GM12878 (cell line): ENCODE data around the gene KDM8. TPM values are rescaled to one million over a fixed set of nuclear protein-coding genes. Genes with fewer than 3 reads are reported as not detected.

Experiments
- BCL11A ChIP-seq: IDR thresholded peaks from 2 replicates; pipeline ENCODE4 v1.6.1; 2011; ENCODE audit warnings: low read depth, low read length
- ETV6 ChIP-seq, 2 experiments: fragments of 450-650 bp in 1 of 2; IDR thresholded peaks in 1 of 2; conservative IDR thresholded peaks in 1 of 2; 2 replicates each; pipeline ENCODE4 v1.6.1; 2014; ENCODE audit warnings: antibody characterized with exemption in 1 of 2, borderline replicate concordance in 1 of 2, low read depth in 1 of 2, mild to moderate bottlenecking in 1 of 2, moderate library complexity in 1 of 2
- EZH2 ChIP-seq: IDR thresholded peaks from 2 replicates; pipeline ENCODE4 v1.6.1; 2012; ENCODE audit warnings: low read depth, mild to moderate bottlenecking, control low read depth, inconsistent platforms, low read length, borderline replicate concordance; ENCODE audit not compliant: control insufficient read depth
- IKZF1 ChIP-seq: fragments of 450-650 bp; conservative IDR thresholded peaks from 2 replicates; pipeline ENCODE4 v1.6.1; 2017; ENCODE audit warnings: antibody characterized with exemption, mild to moderate bottlenecking
- MEF2A ChIP-seq: IDR thresholded peaks from 2 replicates; pipeline ENCODE4 v1.6.1; 2011; ENCODE audit warnings: low read depth, mild to moderate bottlenecking, low read length, moderate library complexity; ENCODE audit not compliant: insufficient read depth
- MTA3 ChIP-seq: IDR thresholded peaks from 2 replicates; pipeline ENCODE4 v1.6.1; 2012; ENCODE audit warnings: low read length, inconsistent platforms, borderline replicate concordance
- MYC ChIP-seq: IDR thresholded peaks from 2 replicates; pipeline ENCODE4 v1.6.1; 2011; ENCODE audit warnings: mild to moderate bottlenecking, low read length, moderate library complexity, inconsistent platforms; ENCODE audit not compliant: insufficient read depth, insufficient replicate concordance, insufficient read length, severe bottlenecking
- NFXL1 ChIP-seq: fragments of 450-650 bp; IDR thresholded peaks from 2 replicates; pipeline ENCODE4 v1.6.1; 2017; ENCODE audit warnings: antibody characterized with exemption, mild to moderate bottlenecking, borderline replicate concordance
- PAX5 ChIP-seq: IDR thresholded peaks from 2 replicates; pipeline ENCODE4 v1.6.1; 2011; ENCODE audit warnings: low read depth, low read length, borderline replicate concordance
- PAX8 ChIP-seq: fragments of 450-650 bp; IDR thresholded peaks from 2 replicates; pipeline ENCODE4 v1.6.1; 2017; ENCODE audit warnings: mild to moderate bottlenecking, moderate library complexity
- RAD21 ChIP-seq: IDR thresholded peaks from 2 replicates; pipeline ENCODE4 v1.6.1; 2011; ENCODE audit warnings: mild to moderate bottlenecking, low read depth, low read length, moderate library complexity; ENCODE audit not compliant: insufficient read depth
- RUNX3 ChIP-seq: IDR thresholded peaks from 2 replicates; pipeline ENCODE4 v1.6.1; 2012; ENCODE audit warnings: low read length, inconsistent platforms
- SIN3A ChIP-seq: IDR thresholded peaks from 2 replicates; pipeline ENCODE4 v1.6.1; 2012; ENCODE audit warnings: low read depth, low read length, improper control_type of control experiment
- SIX5 ChIP-seq: IDR thresholded peaks from 2 replicates; pipeline ENCODE4 v1.6.1; 2011; ENCODE audit warnings: mild to moderate bottlenecking, low read depth, low read length, moderate library complexity; ENCODE audit not compliant: severe bottlenecking
- SMAD5 ChIP-seq: IDR thresholded peaks from 2 replicates; pipeline ENCODE4 v1.6.1; 2016; ENCODE audit warnings: antibody characterized with exemption, low read depth
- SMARCA5 ChIP-seq: fragments of 450-650 bp; IDR thresholded peaks from 2 replicates; pipeline ENCODE4 v1.6.1; 2017; ENCODE audit warnings: mild to moderate bottlenecking
- STAT1 ChIP-seq: fragments of 450-650 bp; conservative IDR thresholded peaks from 2 replicates; pipeline ENCODE4 v1.6.1; 2014; ENCODE audit warnings: antibody characterized with exemption, mild to moderate bottlenecking
- TCF3 ChIP-seq: IDR thresholded peaks from 2 replicates; pipeline ENCODE4 v1.6.1; 2012; ENCODE audit warnings: low read depth, mild to moderate bottlenecking, low read length, borderline replicate concordance; ENCODE audit not compliant: insufficient read depth
- ZNF24 ChIP-seq: fragments of 450-650 bp; IDR thresholded peaks from 2 replicates; pipeline ENCODE4 v1.6.1; 2017; ENCODE audit warnings: antibody characterized with exemption, mild to moderate bottlenecking
- ZNF622 ChIP-seq: fragments of 450-650 bp; IDR thresholded peaks from 2 replicates; pipeline ENCODE4 v1.6.1; 2017; ENCODE audit warnings: mild to moderate bottlenecking, inconsistent platforms
- ZZZ3 ChIP-seq: IDR thresholded peaks from 2 replicates; pipeline ENCODE4 v1.6.1; 2011; ENCODE audit warnings: low read depth; ENCODE audit not compliant: control insufficient read depth, insufficient read length
- polyA plus RNA-seq, 11 experiments: library from polyadenylated mRNA; depleted of rRNA in 4 of 11; unstranded in 6 of 11; stranded (reverse) in 5 of 11; fragments of >200 nt; fragmentation: Nextera tagmentation in 4 of 11; fragmentation: Illumina TruSeq in 1 of 11; extraction: Ambion mirVana in 4 of 11; extraction: Trizol in 1 of 11; gene quantifications; 1 replicate in 1 of 11; 2 replicates in 10 of 11; pipeline versions ENCODE4 v1.2.1 to v1.2.3, GENCODE V29; 2011 to 2016; ENCODE audit warnings: inconsistent platforms in 2 of 11, missing spikeins in 2 of 11, low read depth in 1 of 11
- total RNA-seq, 4 experiments: library from RNA; depleted of rRNA in 3 of 4; stranded (reverse); fragments of >200 nt in 3 of 4; fragmentation: Illumina TruSeq in 1 of 4; extraction: Trizol in 1 of 4; gene quantifications; 2 replicates each; pipeline versions ENCODE4 v1.2.1 to v1.2.3, GENCODE V29; 2013 to 2021
- TF ChIP-seq, protein P1 (sequence below): IDR thresholded peaks from 2 replicates; pipeline ENCODE4 v1.6.1; 2011; ENCODE audit warnings: low read depth, low read length, improper control_type of control experiment, borderline replicate concordance
- TF ChIP-seq, protein P2 (sequence below), 3 experiments: IDR thresholded peaks in 2 of 3; conservative IDR thresholded peaks in 1 of 3; 2 replicates each; pipeline ENCODE4 v1.5.1; 2011; ENCODE audit warnings: low read depth in 3 of 3, low read length in 3 of 3, mild to moderate bottlenecking in 3 of 3, control low read depth in 2 of 3, moderate library complexity in 2 of 3, inconsistent platforms in 1 of 3, mixed read lengths in 1 of 3; ENCODE audit not compliant: control insufficient read depth in 2 of 3, insufficient read depth in 1 of 3; ENCODE audit errors: extremely low read depth in 1 of 3
- TF ChIP-seq, protein P3 (sequence below): fragments of 450-650 bp; formaldehyde crosslinking; IDR thresholded peaks from 2 replicates; pipeline ENCODE4 v1.5.0; 2022; ENCODE audit warnings: mild to moderate bottlenecking, missing genetic modification characterization

Gene KDM8
- total and polyA plus RNA-seq, 10 of the 15 experiments (the other 5 are each of a cell fraction or from before 2014, with no cell fraction given), result 0.79 to 8.9 (median 5.8) TPM

DNA sequence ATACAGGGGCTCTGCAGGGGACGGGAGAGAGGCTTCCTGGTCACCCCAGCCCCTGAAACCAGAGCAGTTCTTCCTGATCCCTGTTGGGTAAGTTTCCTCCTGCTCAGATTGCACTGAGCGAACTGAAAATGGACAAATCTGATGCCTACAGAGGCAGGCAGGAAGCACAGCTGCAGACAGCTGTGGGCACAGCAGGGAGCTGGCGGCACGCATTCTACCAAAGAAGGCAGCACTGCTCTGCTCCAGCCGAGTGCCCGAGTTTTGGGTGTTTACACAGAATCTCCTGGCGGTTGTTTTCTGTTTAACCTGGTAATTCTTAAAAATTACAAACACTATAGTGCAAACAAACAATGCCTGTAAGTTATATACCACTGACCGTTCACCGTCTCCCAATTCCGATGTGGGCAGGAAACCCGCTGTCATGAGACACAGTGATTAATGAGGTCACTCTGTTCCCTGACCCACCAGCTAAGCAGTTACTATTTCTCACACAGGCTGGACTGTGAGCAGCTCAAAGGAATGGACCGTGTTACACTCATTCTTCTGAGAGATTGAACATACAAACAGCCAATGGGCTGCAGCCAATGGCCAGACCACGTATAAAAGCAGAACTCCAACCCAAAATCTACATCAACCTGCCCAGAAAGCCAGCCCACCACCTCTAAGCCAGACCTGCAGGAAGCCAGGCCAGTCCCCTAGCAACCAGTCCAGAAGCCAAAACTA lies 39.7 kb downstream of the KDM8 start (continued):
- TF ChIP-seq, protein P1, sequence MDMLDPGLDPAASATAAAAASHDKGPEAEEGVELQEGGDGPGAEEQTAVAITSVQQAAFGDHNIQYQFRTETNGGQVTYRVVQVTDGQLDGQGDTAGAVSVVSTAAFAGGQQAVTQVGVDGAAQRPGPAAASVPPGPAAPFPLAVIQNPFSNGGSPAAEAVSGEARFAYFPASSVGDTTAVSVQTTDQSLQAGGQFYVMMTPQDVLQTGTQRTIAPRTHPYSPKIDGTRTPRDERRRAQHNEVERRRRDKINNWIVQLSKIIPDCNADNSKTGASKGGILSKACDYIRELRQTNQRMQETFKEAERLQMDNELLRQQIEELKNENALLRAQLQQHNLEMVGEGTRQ, result no peak
- peak; percentile 16; the same call in 1 of the 2 replicates for TF ChIP-seq ZNF24
- TF ChIP-seq EZH2, result no peak
- peak; percentile 66; the same call in 1 of the 2 replicates for TF ChIP-seq IKZF1
- TF ChIP-seq SMARCA5, result no peak
- no peak for TF ChIP-seq NFXL1
- TF ChIP-seq ZNF622, result no peak
- TF ChIP-seq, protein P2, sequence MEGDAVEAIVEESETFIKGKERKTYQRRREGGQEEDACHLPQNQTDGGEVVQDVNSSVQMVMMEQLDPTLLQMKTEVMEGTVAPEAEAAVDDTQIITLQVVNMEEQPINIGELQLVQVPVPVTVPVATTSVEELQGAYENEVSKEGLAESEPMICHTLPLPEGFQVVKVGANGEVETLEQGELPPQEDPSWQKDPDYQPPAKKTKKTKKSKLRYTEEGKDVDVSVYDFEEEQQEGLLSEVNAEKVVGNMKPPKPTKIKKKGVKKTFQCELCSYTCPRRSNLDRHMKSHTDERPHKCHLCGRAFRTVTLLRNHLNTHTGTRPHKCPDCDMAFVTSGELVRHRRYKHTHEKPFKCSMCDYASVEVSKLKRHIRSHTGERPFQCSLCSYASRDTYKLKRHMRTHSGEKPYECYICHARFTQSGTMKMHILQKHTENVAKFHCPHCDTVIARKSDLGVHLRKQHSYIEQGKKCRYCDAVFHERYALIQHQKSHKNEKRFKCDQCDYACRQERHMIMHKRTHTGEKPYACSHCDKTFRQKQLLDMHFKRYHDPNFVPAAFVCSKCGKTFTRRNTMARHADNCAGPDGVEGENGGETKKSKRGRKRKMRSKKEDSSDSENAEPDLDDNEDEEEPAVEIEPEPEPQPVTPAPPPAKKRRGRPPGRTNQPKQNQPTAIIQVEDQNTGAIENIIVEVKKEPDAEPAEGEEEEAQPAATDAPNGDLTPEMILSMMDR (IDR thresholded peaks at IDR 0.05 in 2 of 3, conservative IDR thresholded peaks at IDR 0.05 in 1 of 3; ENCODE audit: control insufficient read depth in 2 of 3, extremely low read depth in 1 of 3, insufficient read depth in 1 of 3, low read depth in 3 of 3, low read length in 3 of 3), result no peak
- no peak for TF ChIP-seq RAD21
- TF ChIP-seq STAT1, result no peak
- peak; percentile 94 for TF ChIP-seq TCF3
- TF ChIP-seq ETV6 (conservative IDR thresholded peaks at IDR 0.05 in 1 of 2, IDR thresholded peaks at IDR 0.05 in 1 of 2; ENCODE audit: borderline replicate concordance in 1 of 2, low read depth in 1 of 2), result no peak; a peak in 1 of 4 replicates
- TF ChIP-seq SIX5, result no peak
- peak; percentile 58; the same call in 1 of the 2 replicates for TF ChIP-seq RUNX3
- TF ChIP-seq SMAD5, result no peak
- 0 out of 2 replicates have a peak, but pooled peaks have one; percentile 30 for TF ChIP-seq BCL11A
- no peak for TF ChIP-seq PAX8
- no peak for TF ChIP-seq MYC
- no peak for TF ChIP-seq PAX5
- TF ChIP-seq SIN3A, result no peak
- TF ChIP-seq ZZZ3, result no peak
- TF ChIP-seq, protein P3, sequence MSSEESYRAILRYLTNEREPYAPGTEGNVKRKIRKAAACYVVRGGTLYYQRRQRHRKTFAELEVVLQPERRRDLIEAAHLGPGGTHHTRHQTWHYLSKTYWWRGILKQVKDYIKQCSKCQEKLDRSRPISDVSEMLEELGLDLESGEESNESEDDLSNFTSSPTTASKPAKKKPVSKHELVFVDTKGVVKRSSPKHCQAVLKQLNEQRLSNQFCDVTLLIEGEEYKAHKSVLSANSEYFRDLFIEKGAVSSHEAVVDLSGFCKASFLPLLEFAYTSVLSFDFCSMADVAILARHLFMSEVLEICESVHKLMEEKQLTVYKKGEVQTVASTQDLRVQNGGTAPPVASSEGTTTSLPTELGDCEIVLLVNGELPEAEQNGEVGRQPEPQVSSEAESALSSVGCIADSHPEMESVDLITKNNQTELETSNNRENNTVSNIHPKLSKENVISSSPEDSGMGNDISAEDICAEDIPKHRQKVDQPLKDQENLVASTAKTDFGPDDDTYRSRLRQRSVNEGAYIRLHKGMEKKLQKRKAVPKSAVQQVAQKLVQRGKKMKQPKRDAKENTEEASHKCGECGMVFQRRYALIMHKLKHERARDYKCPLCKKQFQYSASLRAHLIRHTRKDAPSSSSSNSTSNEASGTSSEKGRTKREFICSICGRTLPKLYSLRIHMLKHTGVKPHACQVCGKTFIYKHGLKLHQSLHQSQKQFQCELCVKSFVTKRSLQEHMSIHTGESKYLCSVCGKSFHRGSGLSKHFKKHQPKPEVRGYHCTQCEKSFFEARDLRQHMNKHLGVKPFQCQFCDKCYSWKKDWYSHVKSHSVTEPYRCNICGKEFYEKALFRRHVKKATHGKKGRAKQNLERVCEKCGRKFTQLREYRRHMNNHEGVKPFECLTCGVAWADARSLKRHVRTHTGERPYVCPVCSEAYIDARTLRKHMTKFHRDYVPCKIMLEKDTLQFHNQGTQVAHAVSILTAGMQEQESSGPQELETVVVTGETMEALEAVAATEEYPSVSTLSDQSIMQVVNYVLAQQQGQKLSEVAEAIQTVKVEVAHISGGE (CRISPR knock-in tag), result no peak
- no peak for TF ChIP-seq MEF2A
- no peak for TF ChIP-seq MTA3
